GM03348 (cell line): Measurements from ENCODE around the gene XIST.
"Not testable (repeated sequence)": the region's sequence is repeated elsewhere in the genome, so short reads cannot be mapped to it uniquely, and the experiment has no call there.

Experiments
- DNase-seq: peaks from one replicate; pipeline ENCODE4 v3.0.0; 2012; ENCODE audit warnings: low spot score

The XIST gene

GRCh38 chrX:73799888-73800287 lies 52.6 kb downstream of the XIST start:
- DNase-seq: no peak

- DNase-seq: not testable (repeated sequence)
These were observed 60.0 kb downstream of the XIST start for GRCh38 chrX:73792511-73792910.

GRCh38 chrX:73785493-73785892 lies 67.0 kb downstream of the XIST start:
- DNase-seq: no peak
